ENCODE measurements around the gene IL16. TPM values are rescaled to one million over a fixed set of nuclear protein-coding genes. Genes with fewer than 3 reads are reported as not detected.

IL16 gene
- total RNA-seq, 1 donor, result 89.8 TPM

DNA sequence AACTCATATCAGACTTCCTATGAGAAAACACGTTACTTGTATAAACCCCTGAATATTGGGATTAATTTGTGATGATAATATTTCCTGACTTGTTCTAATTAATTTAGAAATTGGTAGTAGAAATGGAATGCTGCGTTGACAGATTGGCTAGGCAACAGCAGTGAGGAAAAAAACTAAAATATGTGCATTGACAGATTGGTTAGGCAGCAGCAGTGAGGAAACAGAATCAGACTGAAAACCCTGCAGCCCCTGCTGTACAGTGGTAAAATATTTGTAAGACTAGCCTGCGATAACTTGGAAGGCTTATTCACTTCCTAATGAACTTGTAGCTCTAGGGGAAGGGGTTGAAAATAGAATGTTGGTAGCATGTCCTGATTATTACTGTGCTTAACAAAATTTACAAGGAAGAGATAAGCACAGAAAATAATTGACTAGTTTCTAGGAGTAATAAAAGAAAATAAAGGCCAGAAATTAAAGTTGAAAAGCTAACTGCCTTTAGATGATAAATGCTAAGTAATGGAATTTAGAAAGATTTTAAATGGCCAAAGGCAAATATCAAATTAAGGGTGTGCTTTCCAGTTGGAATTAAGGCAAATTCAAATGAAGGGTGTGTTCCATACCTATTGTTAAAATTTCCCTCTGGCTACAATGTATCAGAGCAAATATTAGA, 29.9 kb upstream of the IL16 start:
- Histone ChIP-seq H3K9me3 (ENCODE audit: low read depth, low read length) (no peaks in the 10 kb centered on the region), H3K4me3 (ENCODE audit: low read length) (no peak overlapping the region), H3K27me3 (ENCODE audit: insufficient read depth, low read length) (no peaks in the 10 kb centered on the region), H3K4me1 (ENCODE audit: insufficient read depth, low read length) (peaks cover 5% of the 10 kb centered on the region)

DNA sequence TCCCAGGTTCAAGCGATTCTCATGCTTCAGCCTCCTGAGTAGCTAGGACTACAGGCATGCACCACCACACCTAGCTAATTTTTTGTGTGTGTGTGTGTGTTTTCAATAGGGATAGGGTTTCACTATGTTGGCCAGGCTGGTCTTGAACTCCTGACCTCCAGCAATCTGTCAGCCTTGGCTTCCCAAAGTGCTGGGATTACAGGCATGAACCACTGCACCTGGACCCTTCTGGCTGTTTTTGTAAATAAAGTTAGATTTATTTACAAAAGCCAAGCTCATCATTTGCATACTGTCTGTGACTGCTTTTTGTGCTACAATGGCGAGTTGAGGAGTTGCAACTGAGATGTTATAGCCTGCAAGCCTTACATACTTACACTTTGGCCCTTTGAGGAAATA, 28.6 kb upstream of the IL16 start:
- Histone ChIP-seq H3K4me1 (ENCODE audit: insufficient read depth, low read length) (peaks cover 5% of the 10 kb centered on the region), H3K9me3 (ENCODE audit: low read depth, low read length) (no peaks in the 10 kb centered on the region), H3K27me3 (ENCODE audit: insufficient read depth, low read length) (no peaks in the 10 kb centered on the region), H3K4me3 (ENCODE audit: low read length) (no peak overlapping the region)

DNA sequence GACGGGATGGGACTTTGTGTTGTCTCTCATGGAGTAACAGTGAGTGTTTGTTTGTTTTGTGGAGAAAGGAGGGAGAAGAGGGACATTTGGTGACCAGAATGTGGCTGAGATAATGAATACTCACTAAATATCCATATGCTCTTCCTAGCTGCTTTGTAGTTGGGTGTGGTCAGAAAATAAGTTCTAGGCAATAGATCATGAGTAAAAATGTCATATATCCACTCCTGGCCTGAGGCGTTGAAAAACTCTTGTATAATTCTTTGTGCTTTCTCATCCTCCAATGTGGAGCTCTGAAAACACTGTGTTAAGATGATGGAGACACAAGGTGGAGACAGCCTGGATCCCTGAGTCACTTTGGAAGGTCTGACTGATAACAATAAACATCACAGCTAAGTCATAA, 28.0 kb upstream of the IL16 start:
- Histone ChIP-seq H3K4me1 (ENCODE audit: insufficient read depth, low read length) (peaks cover 5% of the 10 kb centered on the region), H3K4me3 (ENCODE audit: low read length) (no peak overlapping the region), H3K27me3 (ENCODE audit: insufficient read depth, low read length) (no peaks in the 10 kb centered on the region), H3K9me3 (ENCODE audit: low read depth, low read length) (no peaks in the 10 kb centered on the region)

DNA sequence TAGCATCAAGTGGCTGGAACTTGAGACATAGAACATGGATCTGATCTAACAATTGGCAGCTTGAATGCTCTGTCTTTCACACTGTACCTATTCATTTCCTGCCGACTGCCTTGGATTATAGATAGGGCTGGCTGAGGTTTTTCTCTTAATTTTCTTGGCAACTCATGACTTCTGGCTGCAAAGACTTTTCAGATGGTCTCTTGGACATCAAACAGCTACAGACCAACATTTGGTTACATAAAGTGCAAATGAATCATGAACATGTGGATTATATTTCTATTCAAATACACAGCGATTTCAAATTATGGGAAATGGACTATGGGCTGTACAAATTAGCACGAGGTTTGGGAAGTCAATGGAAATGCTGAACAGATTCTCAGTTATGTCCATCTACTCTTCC, 26.2 kb upstream of the IL16 start:
- Histone ChIP-seq H3K27me3 (ENCODE audit: insufficient read depth, low read length) (no peaks in the 10 kb centered on the region), H3K4me3 (ENCODE audit: low read length) (no peak overlapping the region), H3K9me3 (ENCODE audit: low read depth, low read length) (no peaks in the 10 kb centered on the region), H3K4me1 (ENCODE audit: insufficient read depth, low read length) (peaks cover 5% of the 10 kb centered on the region)

DNA sequence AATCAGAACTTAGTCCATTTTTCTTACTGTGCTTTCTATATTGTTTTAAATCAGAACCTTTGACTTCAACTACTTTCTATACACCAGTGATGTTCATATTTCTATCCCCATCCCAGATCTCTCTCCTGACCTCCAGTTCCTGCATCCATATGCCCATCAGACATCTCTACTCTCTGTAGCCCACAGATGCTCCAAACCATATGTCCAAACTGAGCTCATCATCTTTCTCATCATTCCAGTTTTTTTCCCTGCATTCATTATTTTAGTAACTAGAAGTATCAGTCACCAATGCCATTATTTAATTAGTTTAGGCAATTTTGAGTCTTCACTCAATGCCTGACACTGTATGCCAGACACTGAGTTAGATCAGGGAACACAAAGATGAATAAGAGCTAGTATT, 25.4 kb upstream of the IL16 start:
- H3K4me3 ChIP-seq (ENCODE audit: low read length), result no peak overlapping the region
- no peaks in the 10 kb centered on the region for H3K9me3 ChIP-seq (ENCODE audit: low read depth, low read length)
- no peaks in the 10 kb centered on the region for H3K27me3 ChIP-seq (ENCODE audit: insufficient read depth, low read length)
- peaks cover 5% of the 10 kb centered on the region for H3K4me1 ChIP-seq (ENCODE audit: insufficient read depth, low read length)

DNA sequence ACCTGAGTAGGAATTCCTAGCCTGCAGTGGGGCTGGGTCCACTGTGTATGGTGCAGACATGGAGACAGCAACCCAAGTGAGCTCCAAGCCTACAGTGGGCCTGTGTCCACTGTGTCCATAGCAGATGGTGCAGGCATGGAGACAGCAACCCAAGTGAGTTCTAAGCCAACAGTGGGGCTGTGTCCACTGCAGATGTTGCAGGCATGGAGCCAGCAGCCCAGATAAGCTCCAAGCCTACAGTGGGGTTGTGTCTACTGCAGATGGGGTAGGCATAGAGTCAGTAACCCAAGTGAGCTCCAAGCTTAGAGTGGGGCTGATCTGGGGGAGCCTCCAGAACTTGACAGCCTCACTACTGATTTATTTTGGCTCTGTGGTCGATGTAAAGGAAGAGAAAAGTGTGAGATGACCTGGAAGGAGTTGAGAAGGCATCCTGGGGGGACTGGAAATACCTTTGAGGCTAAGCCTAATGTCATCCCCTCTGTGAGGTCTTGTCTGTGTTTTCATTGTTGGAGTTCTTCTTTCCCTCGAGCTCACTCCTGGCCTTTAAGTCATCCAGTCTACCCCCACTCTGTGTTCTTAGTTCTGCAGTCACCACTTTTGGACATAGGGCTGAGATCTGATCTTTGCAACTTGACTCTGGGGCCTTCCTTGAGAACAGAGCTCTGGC, 22.4 kb upstream of the IL16 start:
- H3K9me3 ChIP-seq (ENCODE audit: low read depth, low read length), result no peaks in the 10 kb centered on the region
- no peaks in the 10 kb centered on the region for H3K27me3 ChIP-seq (ENCODE audit: insufficient read depth, low read length)
- H3K4me3 ChIP-seq (ENCODE audit: low read length), result no peak overlapping the region
- no peaks in the 10 kb centered on the region for H3K4me1 ChIP-seq (ENCODE audit: insufficient read depth, low read length)

DNA sequence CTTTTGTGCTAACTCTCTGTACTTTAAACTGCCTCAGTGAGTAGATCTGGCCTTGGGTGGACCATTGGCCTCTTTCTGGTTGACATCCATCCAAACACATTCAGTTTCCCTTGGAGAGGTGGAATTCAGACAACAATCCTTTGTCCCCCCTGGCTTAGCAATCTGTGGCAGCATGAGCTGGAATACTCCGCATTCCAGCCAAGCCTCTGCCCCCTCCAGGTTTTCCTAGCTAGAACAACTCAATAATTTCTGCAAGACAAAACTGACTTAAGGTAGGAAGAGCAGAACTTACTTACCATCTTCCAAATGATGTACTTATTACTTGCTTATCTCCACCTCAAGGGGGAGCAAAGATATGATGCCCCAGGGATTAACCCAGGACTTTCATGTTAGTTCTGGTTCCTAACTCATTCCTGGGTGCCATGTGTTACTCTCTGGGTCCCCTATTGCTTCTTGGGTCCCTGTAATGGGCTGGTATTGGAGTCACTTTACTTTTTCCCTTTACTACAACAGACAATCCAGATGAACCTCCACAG, 21.8 kb upstream of the IL16 start:
- Histone ChIP-seq H3K4me3 (ENCODE audit: low read length) (no peak overlapping the region), H3K27me3 (ENCODE audit: insufficient read depth, low read length) (no peaks in the 10 kb centered on the region), H3K9me3 (ENCODE audit: low read depth, low read length) (no peaks in the 10 kb centered on the region), H3K4me1 (ENCODE audit: insufficient read depth, low read length) (no peaks in the 10 kb centered on the region)

DNA sequence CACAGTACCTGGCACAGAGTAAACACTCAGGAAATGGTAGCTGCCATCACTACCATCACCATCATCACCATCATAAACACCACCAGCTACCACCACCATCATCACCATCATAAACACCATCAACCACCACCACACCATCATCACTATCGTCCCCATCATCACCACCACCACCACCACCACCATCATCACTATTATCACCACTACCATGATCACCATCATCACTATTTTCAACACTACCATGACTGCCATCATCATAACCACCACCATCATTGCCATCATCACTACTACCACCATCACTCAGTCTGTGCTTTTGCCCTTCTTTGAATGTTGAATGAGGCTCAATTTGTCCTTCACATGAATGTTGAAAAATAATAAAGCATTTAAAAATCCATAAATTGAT, 21.2 kb upstream of the IL16 start:
- Histone ChIP-seq H3K4me3 (ENCODE audit: low read length) (no peak overlapping the region), H3K4me1 (ENCODE audit: insufficient read depth, low read length) (no peaks in the 10 kb centered on the region), H3K9me3 (ENCODE audit: low read depth, low read length) (no peaks in the 10 kb centered on the region), H3K27me3 (ENCODE audit: insufficient read depth, low read length) (no peaks in the 10 kb centered on the region)

DNA sequence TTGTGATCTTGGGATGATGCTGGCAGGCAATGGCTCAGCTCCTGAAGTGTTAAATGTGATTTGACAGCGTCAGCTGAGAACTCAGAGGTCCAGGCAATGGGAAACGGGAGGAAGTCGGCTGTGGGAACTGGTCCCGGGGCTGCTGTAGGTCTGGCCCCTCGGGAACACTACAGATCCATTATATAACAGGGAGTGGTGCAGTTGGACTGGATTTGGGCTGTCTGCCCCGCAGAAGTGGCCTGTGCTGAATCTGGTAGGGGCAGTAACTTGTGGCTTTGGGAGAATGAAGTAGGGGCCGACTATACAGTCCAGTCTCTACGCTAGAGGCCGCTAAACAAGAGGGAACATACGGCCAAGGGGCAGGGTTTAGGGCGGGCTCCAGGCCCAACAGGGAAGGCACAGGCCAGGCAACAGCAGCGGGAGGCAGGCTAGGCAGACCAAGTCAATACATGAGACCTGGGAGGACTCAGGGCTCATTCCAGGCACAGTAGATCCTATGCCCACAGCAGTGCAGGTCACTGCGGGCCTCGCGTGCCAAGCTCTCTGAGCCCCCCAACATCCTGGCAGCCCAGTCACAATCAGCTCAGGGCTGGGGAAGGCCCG, 20.3 kb upstream of the IL16 start:
- Histone ChIP-seq H3K27me3 (ENCODE audit: insufficient read depth, low read length) (no peaks in the 10 kb centered on the region), H3K9me3 (ENCODE audit: low read depth, low read length) (no peaks in the 10 kb centered on the region), H3K4me3 (ENCODE audit: low read length) (no peak overlapping the region), H3K4me1 (ENCODE audit: insufficient read depth, low read length) (no peaks in the 10 kb centered on the region)

DNA sequence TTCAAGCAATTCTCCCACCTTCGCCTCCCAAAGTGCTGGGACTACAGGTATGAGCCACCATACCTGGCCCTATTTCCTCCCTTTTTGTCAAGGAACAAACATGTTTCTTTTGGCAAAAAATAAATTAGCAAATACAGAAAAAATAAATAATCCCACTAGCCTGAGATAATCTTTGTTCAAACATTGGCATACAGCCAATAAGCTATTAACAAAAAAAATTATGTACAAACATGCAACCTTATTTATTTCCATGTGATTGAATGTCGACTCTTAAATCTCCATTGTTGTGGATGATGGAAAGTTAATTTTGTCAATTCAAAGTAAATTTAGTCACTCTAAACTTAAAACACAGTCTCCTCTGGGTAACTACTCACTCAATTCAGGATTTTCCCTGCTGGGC, 18.3 kb upstream of the IL16 start:
- no peaks in the 10 kb centered on the region for H3K4me1 ChIP-seq (ENCODE audit: insufficient read depth, low read length)
- no peaks in the 10 kb centered on the region for H3K9me3 ChIP-seq (ENCODE audit: low read depth, low read length)
- no peak overlapping the region for H3K4me3 ChIP-seq (ENCODE audit: low read length)
- peaks cover 5% of the 10 kb centered on the region for H3K27me3 ChIP-seq (ENCODE audit: insufficient read depth, low read length)

DNA sequence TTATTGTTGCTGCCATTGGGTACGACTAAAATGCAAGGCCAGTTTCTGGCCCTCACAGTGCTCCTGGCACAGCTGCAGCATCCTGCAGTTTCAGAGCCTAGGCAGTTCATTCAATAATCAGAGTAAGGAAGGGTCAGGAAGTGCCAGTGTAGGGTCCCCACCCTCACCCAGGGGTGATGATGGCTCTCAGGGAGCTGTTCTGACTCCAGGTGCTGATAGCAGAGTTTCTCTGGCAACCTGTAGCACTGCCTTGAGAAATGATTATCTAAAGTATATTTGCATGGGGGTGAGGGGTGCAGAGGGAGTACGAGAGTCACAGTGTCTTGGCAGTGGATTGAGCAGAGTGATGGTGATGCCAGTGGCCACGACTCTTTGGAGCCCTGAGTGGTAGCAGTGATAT, 15.5 kb upstream of the IL16 start:
- no peaks in the 10 kb centered on the region for H3K4me1 ChIP-seq (ENCODE audit: insufficient read depth, low read length)
- H3K27me3 ChIP-seq (ENCODE audit: insufficient read depth, low read length), result peaks cover 5% of the 10 kb centered on the region
- no peaks in the 10 kb centered on the region for H3K9me3 ChIP-seq (ENCODE audit: low read depth, low read length)
- H3K4me3 ChIP-seq (ENCODE audit: low read length), result no peak overlapping the region

DNA sequence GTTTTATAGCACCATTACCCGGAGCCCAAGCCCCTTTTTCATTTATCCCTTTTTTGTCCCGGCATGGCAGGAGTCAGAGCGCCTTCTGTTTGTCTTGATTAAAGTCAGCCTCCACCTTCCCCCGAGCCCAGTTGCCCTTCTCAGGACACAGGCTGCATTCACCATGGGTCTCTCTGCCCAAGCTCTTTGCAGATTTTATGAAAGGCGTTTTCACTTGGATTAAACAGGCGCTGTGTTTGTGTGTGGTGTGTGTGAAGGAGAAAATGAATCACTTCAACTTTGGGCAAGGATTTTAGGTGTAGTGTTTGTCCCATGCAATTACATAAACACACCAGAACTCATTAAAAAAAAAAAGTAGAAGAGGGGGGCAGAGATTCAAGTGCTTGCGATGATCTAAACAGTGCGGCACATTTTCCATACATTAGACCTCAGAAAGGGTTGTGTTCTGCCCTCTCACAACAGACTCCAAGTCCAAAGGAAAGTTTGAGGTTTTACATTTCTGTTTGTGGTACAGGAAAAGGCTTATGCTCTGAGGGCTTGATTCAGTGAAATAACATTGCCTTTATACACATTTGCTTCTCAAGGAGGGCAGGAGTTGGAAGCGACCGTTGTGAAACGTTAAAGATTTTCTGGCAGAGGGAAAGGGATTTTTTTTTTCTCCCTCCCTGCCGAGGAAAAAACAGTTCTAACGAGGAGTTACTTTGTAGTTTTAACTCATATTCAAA, 14.5 kb upstream of the IL16 start:
- peaks cover 5% of the 10 kb centered on the region for H3K27me3 ChIP-seq (ENCODE audit: insufficient read depth, low read length)
- no peaks in the 10 kb centered on the region for H3K9me3 ChIP-seq (ENCODE audit: low read depth, low read length)
- H3K4me3 ChIP-seq (ENCODE audit: low read length), result no peak overlapping the region
- H3K4me1 ChIP-seq (ENCODE audit: insufficient read depth, low read length), result no peaks in the 10 kb centered on the region

DNA sequence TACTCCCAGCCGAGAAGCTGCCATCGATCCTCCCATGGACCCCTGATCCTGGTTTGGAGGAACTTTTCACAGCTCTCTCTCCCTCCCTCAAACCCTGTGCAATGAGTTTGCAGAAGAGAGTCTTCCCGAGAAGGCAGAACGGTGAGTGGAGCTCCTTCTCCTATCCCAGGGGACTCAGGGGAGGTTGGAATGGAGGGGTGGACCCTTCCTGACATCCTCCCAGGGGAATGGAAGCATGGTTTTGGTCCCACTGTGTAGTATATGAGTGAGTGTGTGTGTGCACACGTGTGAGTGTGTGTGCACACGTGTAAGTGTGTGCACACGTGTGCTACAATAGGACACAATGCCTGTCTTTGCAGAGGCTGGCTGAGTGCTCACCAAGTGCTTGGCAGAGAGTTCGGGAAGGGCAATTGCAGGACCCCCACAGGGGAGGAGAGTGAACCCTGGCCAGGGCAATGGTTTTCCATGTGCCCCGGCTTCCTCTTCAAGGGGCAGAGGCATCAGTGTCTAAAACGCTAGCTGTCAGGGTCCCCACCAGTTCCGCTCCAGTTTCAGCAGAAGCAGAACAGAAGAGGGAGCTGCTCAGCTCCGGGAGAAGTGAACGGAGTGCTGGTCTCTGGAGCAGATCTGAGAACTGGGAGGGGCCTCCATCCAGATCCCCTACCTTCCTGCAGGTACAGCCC, 13.8 kb upstream of the IL16 start:
- Histone ChIP-seq H3K9me3 (ENCODE audit: low read depth, low read length) (no peaks in the 10 kb centered on the region), H3K4me3 (ENCODE audit: low read length) (no peak overlapping the region), H3K4me1 (ENCODE audit: insufficient read depth, low read length) (no peaks in the 10 kb centered on the region)

DNA sequence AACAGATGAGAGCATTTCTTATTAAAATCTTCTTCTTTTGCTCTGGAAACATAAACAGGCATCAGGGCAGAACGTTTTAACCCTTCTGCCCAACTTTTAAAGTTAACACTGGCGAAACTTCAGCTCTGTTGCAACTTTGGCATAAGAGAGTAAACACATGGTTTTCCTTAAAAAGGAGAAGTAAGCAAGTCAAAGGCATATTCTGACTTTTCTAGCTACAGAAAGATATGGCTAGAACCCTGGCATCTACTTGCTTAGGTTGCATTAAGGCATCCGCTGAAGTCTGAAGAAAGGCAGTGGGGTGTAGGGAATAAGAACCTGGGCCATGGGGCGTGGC, 13.3 kb upstream of the IL16 start:
- no peaks in the 10 kb centered on the region for H3K9me3 ChIP-seq (ENCODE audit: low read depth, low read length)
- no peak overlapping the region for H3K4me3 ChIP-seq (ENCODE audit: low read length)
- no peaks in the 10 kb centered on the region for H3K4me1 ChIP-seq (ENCODE audit: insufficient read depth, low read length)
- H3K27me3 ChIP-seq (ENCODE audit: insufficient read depth, low read length), result peaks cover 5% of the 10 kb centered on the region

More for the DNA sequence above, 13.8 kb upstream of the IL16 start:
- peaks cover 5% of the 10 kb centered on the region for H3K27me3 ChIP-seq (ENCODE audit: insufficient read depth, low read length)

DNA sequence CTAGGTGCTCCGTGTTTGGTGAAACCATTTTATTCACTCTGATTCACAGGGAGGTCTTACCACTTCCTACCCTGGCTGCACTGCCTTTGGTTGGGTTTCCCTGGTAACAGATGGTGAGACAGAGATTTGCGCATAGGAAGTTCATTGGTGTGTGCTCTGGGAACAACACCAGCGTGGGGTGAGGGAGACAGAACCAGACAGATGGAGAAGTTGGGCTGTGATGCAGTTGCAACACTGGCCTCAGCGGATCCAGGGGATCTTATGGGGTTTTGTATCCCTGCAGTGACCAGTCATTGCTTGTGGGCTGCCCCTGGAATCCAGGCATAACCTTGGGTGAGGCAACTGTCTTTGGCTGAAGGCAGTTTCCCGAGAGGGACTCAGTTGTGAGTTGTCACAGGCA, 12.5 kb upstream of the IL16 start:
- Histone ChIP-seq H3K4me3 (ENCODE audit: low read length) (no peak overlapping the region), H3K27me3 (ENCODE audit: insufficient read depth, low read length) (peaks cover 5% of the 10 kb centered on the region), H3K4me1 (ENCODE audit: insufficient read depth, low read length) (no peaks in the 10 kb centered on the region), H3K9me3 (ENCODE audit: low read depth, low read length) (no peaks in the 10 kb centered on the region)
